Activated T-helper 17 cell treated with anti-CD3 and anti-CD28 coated beads, Interleukin-2, amount 50 U/mL, for 72 hours (primary cell): ENCODE measurements around the gene FABP3. TPM values are rescaled to one million over a fixed set of nuclear protein-coding genes. Genes with fewer than 3 reads are reported as not detected.

Experiments
- ATAC-seq: fragments of 150-1000 bp; cut with Tn5 transposase; replicated peaks from 2 replicates; pipeline ENCODE4 v1.10.0; 2021; ENCODE audit warnings: mild to moderate bottlenecking, moderate library complexity
- H3K27ac Mint-ChIP-seq: one replicate; pipeline ENCODE4 v1.8.0; 2022; ENCODE audit warnings: mixed read lengths
- H3K27me3 Mint-ChIP-seq: one replicate; pipeline ENCODE4 v1.8.0; 2022; ENCODE audit warnings: mixed read lengths
- H3K36me3 Mint-ChIP-seq: one replicate; pipeline ENCODE4 v1.8.0; 2022; ENCODE audit warnings: low read depth, mild to moderate bottlenecking, mixed read lengths
- H3K4me1 Mint-ChIP-seq: one replicate; pipeline ENCODE4 v1.8.0; 2022; ENCODE audit warnings: mixed read lengths
- H3K4me3 Mint-ChIP-seq: one replicate; pipeline ENCODE4 v1.8.0; 2022; ENCODE audit warnings: mild to moderate bottlenecking, mixed read lengths
- H3K9me3 Mint-ChIP-seq: one replicate; pipeline ENCODE4 v1.8.0; 2022; ENCODE audit warnings: mixed read lengths
- total RNA-seq, 2 donors: library from RNA; stranded (reverse); gene quantifications; one replicate each; pipeline ENCODE4 v1.2.3, GENCODE V29; 2022

FABP3 gene
- total RNA-seq, 2 donors from 2014 or later = not detected

DNA sequence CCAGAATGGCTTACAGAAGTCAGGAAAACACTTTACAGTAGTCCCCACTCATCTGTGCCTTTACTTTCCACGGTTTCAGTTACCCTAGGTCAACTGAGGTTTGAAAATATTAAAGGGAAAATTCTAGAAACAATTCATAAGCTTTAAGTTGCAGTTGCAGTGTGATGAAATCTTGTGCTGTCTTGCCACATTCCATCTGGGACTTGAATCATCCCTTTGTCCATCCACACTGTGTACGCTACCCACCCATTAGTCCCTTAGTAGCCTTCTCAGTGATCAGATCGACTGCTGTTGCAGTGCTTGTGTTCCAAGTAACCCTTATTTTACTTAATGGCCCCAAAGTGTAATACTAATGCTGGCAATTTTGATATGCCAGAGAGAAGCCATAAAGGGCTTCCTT, 45.5 kb downstream of the FABP3 start:
- Mint-ChIP-seq H3K36me3 (peaks cover 9% of the 10 kb centered on the region), H3K27me3 (no peaks in the 10 kb centered on the region), H3K4me1 (no peaks in the 10 kb centered on the region), H3K9me3 (no peaks in the 10 kb centered on the region), H3K27ac (no peak overlapping the region), H3K4me3 (no peak overlapping the region)
- no peak for ATAC-seq

DNA sequence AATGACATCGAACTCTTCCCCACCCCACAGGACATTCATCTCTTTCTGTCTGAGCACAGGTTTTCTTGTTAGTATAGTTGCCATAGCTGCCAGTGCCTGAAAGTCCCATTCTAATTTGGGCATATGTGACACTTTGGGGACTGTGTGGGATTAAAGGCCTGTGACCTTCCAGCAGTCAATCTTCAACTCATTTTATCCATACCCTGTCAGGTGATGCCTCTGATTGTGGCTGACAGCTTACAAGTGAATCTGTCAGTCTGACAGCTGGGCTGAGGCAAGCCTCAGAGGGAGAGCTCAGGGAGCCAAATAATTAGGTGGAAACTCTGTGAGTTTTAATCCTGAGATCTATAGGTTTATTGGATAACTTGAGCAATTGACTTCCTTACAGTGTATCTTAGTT, 46.4 kb downstream of the FABP3 start:
- no peaks in the 10 kb centered on the region for H3K9me3 Mint-ChIP-seq
- H3K4me3 Mint-ChIP-seq = no peak overlapping the region
- H3K27ac Mint-ChIP-seq = no peak overlapping the region
- H3K4me1 Mint-ChIP-seq = no peaks in the 10 kb centered on the region
- peaks cover 5% of the 10 kb centered on the region for H3K36me3 Mint-ChIP-seq
- no peak for ATAC-seq
- H3K27me3 Mint-ChIP-seq = no peaks in the 10 kb centered on the region

DNA sequence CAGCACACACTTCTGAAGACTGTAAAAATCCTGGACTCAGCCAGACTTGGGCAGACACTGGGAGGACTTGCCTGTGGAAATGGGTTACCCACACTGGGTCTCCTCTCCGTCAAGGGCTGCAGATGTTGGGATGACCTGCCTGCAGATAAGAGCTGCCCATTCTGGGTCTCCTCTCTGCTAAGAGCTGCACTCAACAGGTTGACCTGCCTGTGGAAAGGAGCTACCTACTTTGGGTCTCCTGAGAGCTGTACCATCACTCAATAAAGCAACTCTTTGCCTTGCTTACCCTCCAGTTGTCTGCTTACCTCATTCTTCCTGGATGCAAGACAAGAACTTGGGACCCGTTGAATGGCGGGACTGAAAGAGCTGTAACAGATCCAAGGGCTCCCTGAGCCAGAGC, 47.9 kb downstream of the FABP3 start:
- H3K36me3 Mint-ChIP-seq = peaks cover 16% of the 10 kb centered on the region
- no peak overlapping the region for H3K27ac Mint-ChIP-seq
- no peaks in the 10 kb centered on the region for H3K4me1 Mint-ChIP-seq
- ATAC-seq = no peak
- no peaks in the 10 kb centered on the region for H3K27me3 Mint-ChIP-seq
- no peak overlapping the region for H3K4me3 Mint-ChIP-seq
- no peaks in the 10 kb centered on the region for H3K9me3 Mint-ChIP-seq

DNA sequence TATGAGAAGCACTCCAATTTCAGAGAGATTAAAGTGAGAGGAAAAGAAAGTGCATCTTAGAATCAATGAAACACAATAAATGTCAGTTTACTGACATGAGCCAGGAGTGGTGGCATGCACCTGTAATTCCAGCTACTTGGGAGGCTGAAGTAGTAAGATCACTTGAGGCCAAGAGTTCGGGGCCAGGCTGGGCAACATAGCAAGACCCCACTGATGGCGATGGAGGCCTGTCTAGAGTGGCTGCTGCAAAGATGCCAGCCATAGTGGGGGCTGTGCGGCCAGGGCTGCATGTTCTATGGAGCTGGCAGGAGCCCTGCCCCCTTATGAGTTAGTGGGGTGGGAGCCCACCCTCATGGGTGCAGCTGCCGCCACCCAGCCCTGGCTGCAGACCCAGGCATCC, 48.8 kb downstream of the FABP3 start:
- Mint-ChIP-seq H3K27me3 (no peaks in the 10 kb centered on the region), H3K27ac (no peak overlapping the region), H3K9me3 (no peaks in the 10 kb centered on the region), H3K4me3 (no peak overlapping the region), H3K36me3 (peaks cover 24% of the 10 kb centered on the region), H3K4me1 (no peaks in the 10 kb centered on the region)
- no peak for ATAC-seq

DNA sequence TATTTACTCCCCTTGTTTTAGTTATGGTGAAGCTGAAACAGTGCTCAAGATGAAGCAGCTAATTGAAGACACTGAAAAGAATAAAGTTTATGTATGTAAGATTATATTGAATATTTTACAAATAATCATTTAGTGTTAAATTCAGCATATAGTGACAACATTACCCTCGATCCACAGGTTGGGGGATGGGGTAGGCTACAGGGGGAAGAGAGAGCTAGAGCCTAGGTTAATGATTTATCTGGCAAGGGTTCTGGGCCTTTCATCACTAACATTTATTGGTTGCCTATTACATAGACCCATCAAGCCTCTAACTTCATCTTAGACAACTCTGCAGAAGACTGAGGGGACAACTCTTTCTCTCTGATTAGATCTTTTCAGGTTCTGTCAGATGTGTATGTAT, 54.7 kb downstream of the FABP3 start:
- H3K9me3 Mint-ChIP-seq = no peaks in the 10 kb centered on the region
- H3K27me3 Mint-ChIP-seq = no peaks in the 10 kb centered on the region
- no peak for ATAC-seq
- no peaks in the 10 kb centered on the region for H3K4me1 Mint-ChIP-seq
- no peak overlapping the region for H3K27ac Mint-ChIP-seq
- peaks cover 78% of the 10 kb centered on the region for H3K36me3 Mint-ChIP-seq
- H3K4me3 Mint-ChIP-seq = no peak overlapping the region

DNA sequence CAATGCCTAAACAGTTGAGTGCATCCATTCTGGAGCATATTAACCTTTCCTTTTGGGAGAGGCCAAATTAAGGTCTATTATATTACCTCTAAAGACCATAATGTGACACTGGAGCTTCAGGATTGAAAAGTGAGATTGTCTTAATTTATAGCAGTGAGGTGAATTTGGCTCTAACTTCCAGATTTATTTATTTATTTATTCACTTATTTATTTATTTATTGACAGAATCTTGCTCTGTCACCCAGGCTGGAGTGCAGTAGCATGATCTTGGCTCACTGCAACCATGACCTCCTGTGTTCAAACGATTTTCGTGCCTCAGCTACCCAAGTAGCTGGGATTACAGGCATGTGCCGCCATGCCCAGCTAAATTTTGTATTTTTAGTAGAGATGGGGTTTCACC, 57.0 kb downstream of the FABP3 start:
- H3K36me3 Mint-ChIP-seq = peaks cover 90% of the 10 kb centered on the region
- no peak for ATAC-seq
- H3K4me1 Mint-ChIP-seq = peaks cover 1% of the 10 kb centered on the region

More for the DNA sequence above, 57.0 kb downstream of the FABP3 start:
- Mint-ChIP-seq H3K4me3 (no peak overlapping the region), H3K27me3 (no peaks in the 10 kb centered on the region), H3K27ac (no peak overlapping the region), H3K9me3 (no peaks in the 10 kb centered on the region)

Other genes with a start within 250 kb of the FABP3 start
- gene NKAIN1, start 133.2 kb downstream of the FABP3 start, total RNA-seq = not detected
- gene SNRNP40, start 76.3 kb downstream of the FABP3 start, total RNA-seq = 100 to 1,000 TPM in 1 of 2 donors, 10 to 100 TPM in 1; 62.2 to 115 TPM
- gene ZCCHC17, start 76.0 kb downstream of the FABP3 start, total RNA-seq = 10 to 100 TPM; 17.3 to 27.2 TPM
- under 1 TPM in 1 of 2 donors, not detected in 1; 0.13 TPM for gene SERINC2, start 40.1 kb upstream of the FABP3 start, total RNA-seq
- gene TINAGL1, start 203.4 kb upstream of the FABP3 start, total RNA-seq = not detected
- gene HCRTR1, start 244.6 kb upstream of the FABP3 start, total RNA-seq = not detected